ENCODE results near the gene PROZ. TPM values are rescaled to one million over a fixed set of nuclear protein-coding genes. Genes with fewer than 3 reads are reported as not detected.

The PROZ gene
- total and polyA plus RNA-seq, 2 of the 13 experiments (the other 11 are each of a cell fraction or from before 2014, with no cell fraction given), result 5.6 to 22.5 TPM

- TF ChIP-seq BCLAF1 (IDR thresholded peaks at IDR 0.05) (no peak), ZNF251 (CRISPR knock-in tag; IDR thresholded peaks at IDR 0.05) (no peak), NRL (CRISPR knock-in tag; IDR thresholded peaks at IDR 0.05; ENCODE audit: borderline replicate concordance) (0 out of 2 replicates have a peak, but pooled peaks have one; percentile 27), GFI1 (CRISPR knock-in tag; IDR thresholded peaks at IDR 0.05; ENCODE audit: borderline replicate concordance) (no peak), PAF1 (CRISPR knock-in tag; IDR thresholded peaks at IDR 0.05) (peak; percentile 2; the same call in 1 of the 2 replicates), KDM2A (CRISPR knock-in tag; IDR thresholded peaks at IDR 0.05; ENCODE audit: borderline replicate concordance, low read depth) (0 out of 2 replicates have a peak, but pooled peaks have one; percentile 11), JUNB (CRISPR knock-in tag; IDR thresholded peaks at IDR 0.05; ENCODE audit: borderline replicate concordance) (no peak), AGO2 (optimal IDR thresholded peaks at IDR 0.05; ENCODE audit: low read depth, low read length) (peak; percentile 62), TIGD3 (CRISPR knock-in tag; IDR thresholded peaks at IDR 0.05; ENCODE audit: borderline replicate concordance) (no peak), ZNF235 (CRISPR knock-in tag; IDR thresholded peaks at IDR 0.05; ENCODE audit: borderline replicate concordance) (no peak), PATZ1 (CRISPR knock-in tag; IDR thresholded peaks at IDR 0.05) (no peak), ZNF335 (CRISPR knock-in tag; IDR thresholded peaks at IDR 0.05) (no peak), GATA4 (IDR thresholded peaks at IDR 0.05; ENCODE audit: borderline replicate concordance, low read depth) (no peak)
Observed at GRCh38 chr13:113120300-113121182, 37.9 kb upstream of the PROZ start (continued).

Measured in HepG2 (cell line).